KMS-11 (cell line): ENCODE measurements around the gene PHACTR1.

ENCODE experiments used
- H2AFZ ChIP-seq: fragments of 200-600 bp; sonication (generic); 2 replicates; pipeline ENCODE4 v1.6.1; 2016; ENCODE audit warnings: antibody characterized with exemption, mixed run types, low read depth
- H3K27ac ChIP-seq: fragments of 200-600 bp; sonication (generic); 2 replicates; pipeline ENCODE4 v1.6.1; 2016; ENCODE audit warnings: mild to moderate bottlenecking, mixed run types
- H3K27me3 ChIP-seq: fragments of 200-600 bp; sonication (generic); 2 replicates; pipeline ENCODE4 v1.6.1; 2017; ENCODE audit warnings: mild to moderate bottlenecking, low read depth, mixed run types, moderate library complexity; ENCODE audit not compliant: insufficient read depth
- H3K36me3 ChIP-seq: fragments of 200-600 bp; sonication (generic); 2 replicates; pipeline ENCODE4 v1.6.1; 2017; ENCODE audit warnings: mild to moderate bottlenecking, mixed run types; ENCODE audit not compliant: insufficient read depth
- H3K4me1 ChIP-seq: fragments of 200-600 bp; sonication (generic); 2 replicates; pipeline ENCODE4 v1.6.1; 2016; ENCODE audit warnings: mild to moderate bottlenecking, low read depth, mixed run types; ENCODE audit not compliant: poor library complexity, severe bottlenecking
- H3K4me2 ChIP-seq: fragments of 200-600 bp; sonication (generic); 2 replicates; pipeline ENCODE4 v1.7.0; 2016; ENCODE audit warnings: mild to moderate bottlenecking, mixed run types
- H3K4me3 ChIP-seq: fragments of 200-600 bp; sonication (generic); IDR thresholded peaks from 2 replicates; pipeline ENCODE4 v1.6.1; 2017; ENCODE audit warnings: low read depth, low read length, mixed read lengths; ENCODE audit not compliant: insufficient read depth
- H3K79me2 ChIP-seq: fragments of 200-600 bp; sonication (generic); 2 replicates; pipeline ENCODE4 v1.6.1; 2016; ENCODE audit warnings: low read depth, mixed run types; ENCODE audit not compliant: insufficient read depth
- H3K9ac ChIP-seq: fragments of 200-600 bp; sonication (generic); 2 replicates; pipeline ENCODE4 v1.6.1; 2016; ENCODE audit warnings: mild to moderate bottlenecking, mixed run types
- H4K20me1 ChIP-seq: fragments of 200-600 bp; sonication (generic); 2 replicates; pipeline ENCODE4 v1.6.1; 2016; ENCODE audit warnings: mild to moderate bottlenecking, mixed run types; ENCODE audit not compliant: insufficient read depth
- CTCF ChIP-seq: fragments of 200-600 bp; sonication (generic); conservative IDR thresholded peaks from 2 replicates; pipeline ENCODE4 v1.6.1; 2017; ENCODE audit warnings: low read depth, mild to moderate bottlenecking, antibody characterized with exemption, low read length, moderate library complexity, mixed read lengths

Gene PHACTR1

GRCh38 chr6:12931639-12932038 is 215.1 kb downstream of the PHACTR1 start:
- TF ChIP-seq CTCF, result no peak
- Histone ChIP-seq H3K27me3 (no peaks in the 10 kb centered on the region), H3K27ac (no peak overlapping the region), H4K20me1 (no peaks in the 10 kb centered on the region), H3K4me2 (no peak overlapping the region), H3K4me1 (no peaks in the 10 kb centered on the region), H3K9ac (no peak overlapping the region), H3K36me3 (no peaks in the 10 kb centered on the region), H3K4me3 (no peak overlapping the region), H3K79me2 (no peaks in the 10 kb centered on the region), H2AFZ (no peak overlapping the region)

- H3K27me3 ChIP-seq, result no peaks in the 10 kb centered on the region
- no peak overlapping the region for H3K4me2 ChIP-seq
Measured at GRCh38 chr6:12935637-12936036, 219.1 kb downstream of the PHACTR1 start.

GRCh38 chr6:12937971-12938370 is 221.4 kb downstream of the PHACTR1 start:
- H3K27ac ChIP-seq, result no peak overlapping the region
- H3K27me3 ChIP-seq, result no peaks in the 10 kb centered on the region
- no peaks in the 10 kb centered on the region for H3K79me2 ChIP-seq
- no peak for TF ChIP-seq CTCF
- H2AFZ ChIP-seq, result no peak overlapping the region
- H3K9ac ChIP-seq, result no peak overlapping the region
- no peaks in the 10 kb centered on the region for H3K36me3 ChIP-seq
- no peak overlapping the region for H3K4me2 ChIP-seq
- H3K4me3 ChIP-seq, result no peak overlapping the region
- no peaks in the 10 kb centered on the region for H4K20me1 ChIP-seq
- H3K4me1 ChIP-seq, result no peaks in the 10 kb centered on the region

More at GRCh38 chr6:12935637-12936036, 219.1 kb downstream of the PHACTR1 start:
- H4K20me1 ChIP-seq, result no peaks in the 10 kb centered on the region
- H3K4me3 ChIP-seq, result no peak overlapping the region
- no peaks in the 10 kb centered on the region for H3K36me3 ChIP-seq
- H3K9ac ChIP-seq, result no peak overlapping the region
- H3K79me2 ChIP-seq, result no peaks in the 10 kb centered on the region
- no peak overlapping the region for H3K27ac ChIP-seq
- no peaks in the 10 kb centered on the region for H3K4me1 ChIP-seq
- no peak for TF ChIP-seq CTCF
- no peak overlapping the region for H2AFZ ChIP-seq

GRCh38 chr6:12939314-12939713 is 222.7 kb downstream of the PHACTR1 start:
- no peak for TF ChIP-seq CTCF
- Histone ChIP-seq H2AFZ (no peak overlapping the region), H3K27ac (no peak overlapping the region), H3K36me3 (no peaks in the 10 kb centered on the region), H3K9ac (no peak overlapping the region), H3K4me1 (no peaks in the 10 kb centered on the region), H3K4me3 (no peak overlapping the region), H3K4me2 (no peak overlapping the region), H4K20me1 (no peaks in the 10 kb centered on the region), H3K27me3 (no peaks in the 10 kb centered on the region), H3K79me2 (no peaks in the 10 kb centered on the region)
